T-helper 2 cell treated with Interferon-gamma antibody and Interleukin-4, amounts not matched to agents 100 ng/mL and 5 ng/mL, for 36 hours (primary cell): ENCODE results near the gene OR5AN1. TPM values are rescaled to one million over a fixed set of nuclear protein-coding genes. Genes with fewer than 3 reads are reported as not detected.

Source experiments
- total RNA-seq: library from RNA; stranded (reverse); gene quantifications from 2 replicates; pipeline ENCODE4 v1.2.3, GENCODE V29; 2022

Gene OR5AN1
- total RNA-seq, 1 donor from 2014 or later: not detected

Other genes starting within 250 kb of the OR5AN1 start
- 141 and 145 TPM in 2 replicates for gene FAM111A, start 216.0 kb upstream of the OR5AN1 start, total RNA-seq
- 0.30 and 0.36 TPM in 2 replicates for gene DTX4, start 186.8 kb upstream of the OR5AN1 start, total RNA-seq
- gene MPEG1, start 146.0 kb upstream of the OR5AN1 start, total RNA-seq: 0.05 TPM in 1 of 2 replicates, not detected in the other
- gene OR5A2, start 67.5 kb downstream of the OR5AN1 start, total RNA-seq: not detected in 2 replicates
- not detected in 2 replicates for gene OR5A1, start 77.6 kb downstream of the OR5AN1 start, total RNA-seq
- not detected in 2 replicates for gene OR4D6, start 98.1 kb downstream of the OR5AN1 start, total RNA-seq
- not detected in 2 replicates for gene OR4D10, start 114.4 kb downstream of the OR5AN1 start, total RNA-seq
- not detected in 2 replicates for gene OR4D11, start 144.7 kb downstream of the OR5AN1 start, total RNA-seq
- not detected in 2 replicates for gene OR4D9, start 152.6 kb downstream of the OR5AN1 start, total RNA-seq